Keratinocyte (primary cell): Measurements from ENCODE around the gene STON2. TPM values are rescaled to one million over a fixed set of nuclear protein-coding genes. Genes with fewer than 3 reads are reported as not detected.

Source experiments
- DNase-seq: peaks from one replicate; pipeline ENCODE4 v3.0.0-alpha.2; 2011; ENCODE audit warnings: low read depth, missing footprints, low spot score
- FAIRE-seq: peaks from 2 replicates; lab custom pipeline; 2011; peaks lifted over from hg19 to GRCh38; lab: Jason Lieb, UNC
- H2AFZ ChIP-seq: 2 replicates; pipeline ENCODE4 v1.6.0; 2012; ENCODE audit warnings: low read length, control low read depth, inconsistent platforms; ENCODE audit not compliant: control insufficient read depth
- H3K27ac ChIP-seq: 2 replicates; pipeline ENCODE4 v1.5.1; 2011; ENCODE audit warnings: low read length; ENCODE audit not compliant: control insufficient read depth, insufficient read depth
- H3K27me3 ChIP-seq: 3 replicates; pipeline ENCODE4 v1.6.0; 2011; ENCODE audit warnings: low read length; ENCODE audit not compliant: control insufficient read depth, insufficient read depth; ENCODE audit errors: extremely low read depth
- H3K36me3 ChIP-seq, 2 experiments: 2 replicates in 1 of 2; 3 replicates in 1 of 2; pipeline ENCODE4 v1.5.1; 2011; ENCODE audit warnings: low read length in 2 of 2, mild to moderate bottlenecking in 1 of 2; ENCODE audit not compliant: control insufficient read depth in 2 of 2, insufficient read depth in 2 of 2; ENCODE audit errors: extremely low read depth in 1 of 2
- H3K4me1 ChIP-seq: 3 replicates; pipeline ENCODE4 v1.5.1; 2011; ENCODE audit warnings: low read length; ENCODE audit not compliant: control insufficient read depth, insufficient read depth; ENCODE audit errors: extremely low read depth
- H3K4me2 ChIP-seq: 3 replicates; pipeline ENCODE4 v1.6.0; 2011; ENCODE audit warnings: low read depth, low read length; ENCODE audit not compliant: control insufficient read depth, insufficient read depth; ENCODE audit errors: extremely low read depth
- H3K4me3 ChIP-seq, 3 experiments: fragments of 200-600 bp in 1 of 3; sonication (generic) in 1 of 3; 2 replicates in 2 of 3; 3 replicates in 1 of 3; pipeline ENCODE4 v1.5.1; 2011 to 2016; ENCODE audit warnings: low read length in 3 of 3, mild to moderate bottlenecking in 3 of 3, control low read depth in 2 of 3, inconsistent platforms in 1 of 3, low read depth in 1 of 3, mixed read lengths in 1 of 3, mixed run types in 1 of 3, moderate library complexity in 1 of 3; ENCODE audit not compliant: control insufficient read depth in 2 of 3, insufficient read depth in 2 of 3; ENCODE audit errors: extremely low read depth in 1 of 3
- H3K79me2 ChIP-seq: 2 replicates; pipeline ENCODE4 v1.6.0; 2012; ENCODE audit warnings: low read length; ENCODE audit not compliant: control insufficient read depth, insufficient read depth
- H3K9ac ChIP-seq: 3 replicates; pipeline ENCODE4 v1.6.0; 2011; ENCODE audit warnings: low read length; ENCODE audit not compliant: control insufficient read depth, insufficient read depth; ENCODE audit errors: extremely low read depth
- H3K9me1 ChIP-seq: 3 replicates; pipeline ENCODE4 v1.6.0; 2011; ENCODE audit warnings: low read length; ENCODE audit not compliant: control insufficient read depth, insufficient read depth; ENCODE audit errors: extremely low read depth
- H3K9me3 ChIP-seq: 2 replicates; pipeline ENCODE4 v1.5.1; 2012; ENCODE audit warnings: low read depth, low read length; ENCODE audit not compliant: control insufficient read depth
- H4K20me1 ChIP-seq: 3 replicates; pipeline ENCODE4 v1.6.0; 2011; ENCODE audit warnings: low read length; ENCODE audit not compliant: control insufficient read depth, insufficient read depth; ENCODE audit errors: extremely low read depth
- EZH2 ChIP-seq: IDR thresholded peaks from one replicate; pipeline ENCODE4 v1.6.1; 2012; ENCODE audit warnings: inconsistent platforms, mild to moderate bottlenecking, low read length, moderate library complexity
- dilution Hi-C: fragments of 300-500 bp; cut with MboI; formaldehyde crosslinking; loops from one replicate; pipeline ENCODE4 v1.7.0; 2020; ENCODE audit warnings: low sequenced_read_pairs; ENCODE audit not compliant: extremely low pct_ligation_motif_present
- polyA plus RNA-seq, 5 experiments: library from polyadenylated mRNA; depleted of rRNA in 3 of 5; stranded (reverse) in 3 of 5; stranded (forward) in 1 of 5; unstranded in 1 of 5; fragments of >200 nt; gene quantifications; 1 replicate in 1 of 5; 2 replicates in 3 of 5; 3 replicates in 1 of 5; pipeline versions ENCODE4 v1.2.1 to v1.2.3, GENCODE V29; 2011 to 2012; ENCODE audit warnings: missing spikeins in 2 of 5, low read depth in 1 of 5, low replicate concordance in 1 of 5
- TF ChIP-seq, protein P1 (sequence below), 3 experiments: IDR thresholded peaks in 1 of 3; conservative IDR thresholded peaks in 1 of 3; optimal IDR thresholded peaks in 1 of 3; 2 replicates in 2 of 3; 3 replicates in 1 of 3; pipeline versions ENCODE3 to v1.5.1; 2011; ENCODE audit warnings: low read length in 3 of 3, mild to moderate bottlenecking in 3 of 3, moderate library complexity in 2 of 3, control low read depth in 1 of 3, inconsistent platforms in 1 of 3; ENCODE audit not compliant: insufficient read depth in 2 of 3; ENCODE audit errors: extremely low read depth in 1 of 3

STON2 gene
- polyA plus RNA-seq, 1 donor (not counting 4 experiments of a cell fraction or from before 2014, with no cell fraction given) = 82.3 TPM

DNA sequence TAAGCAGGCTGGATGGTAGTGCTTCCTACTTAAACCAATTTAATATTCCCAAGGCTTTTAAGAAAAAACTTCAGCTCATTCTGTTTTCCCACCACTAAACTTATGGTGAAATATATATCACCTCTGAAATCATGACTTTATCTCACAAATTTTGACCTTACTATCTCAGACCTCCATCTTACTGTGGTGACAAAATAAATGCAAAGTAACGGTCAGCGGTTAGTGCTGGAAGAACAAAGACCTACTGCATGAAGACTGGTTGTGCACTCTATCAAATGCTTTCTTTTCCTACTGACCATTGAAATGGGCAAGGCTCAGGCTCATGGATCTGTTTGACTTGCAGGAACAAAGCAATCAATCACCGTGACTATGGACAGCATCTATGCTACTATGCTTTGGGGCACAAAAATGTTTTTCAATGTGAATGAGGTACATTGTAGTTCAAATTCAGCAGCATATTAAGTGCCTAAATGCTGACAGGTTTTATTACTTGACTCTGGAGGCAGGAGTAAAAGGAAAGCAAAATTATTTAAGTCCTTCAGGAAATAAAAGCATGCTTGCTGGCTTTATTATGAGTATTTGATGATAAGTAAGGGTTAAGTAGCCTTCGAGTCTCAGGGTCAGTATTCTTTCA is 136.2 kb downstream of the STON2 start:
- H3K4me1 ChIP-seq = peaks cover 12% of the 10 kb centered on the region

DNA sequence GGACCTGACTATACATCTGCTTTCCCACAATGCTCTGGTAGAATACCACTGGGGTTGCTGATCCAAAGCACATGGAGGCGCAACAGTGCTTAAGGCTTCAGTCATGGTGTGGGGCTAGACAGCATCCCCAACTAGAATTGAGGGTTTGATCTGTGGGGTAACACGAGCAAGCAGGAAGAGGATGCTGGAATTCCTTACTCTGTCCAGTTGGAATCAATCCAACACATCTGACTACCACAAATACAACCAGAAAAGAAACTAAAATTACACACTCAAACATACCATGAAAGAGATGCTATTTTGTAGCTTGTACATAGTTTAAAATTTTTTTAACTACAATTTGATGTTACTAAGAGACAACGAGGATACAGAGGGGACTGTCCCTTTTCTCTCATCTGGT is 138.9 kb downstream of the STON2 start:
- TF ChIP-seq, protein P1, sequence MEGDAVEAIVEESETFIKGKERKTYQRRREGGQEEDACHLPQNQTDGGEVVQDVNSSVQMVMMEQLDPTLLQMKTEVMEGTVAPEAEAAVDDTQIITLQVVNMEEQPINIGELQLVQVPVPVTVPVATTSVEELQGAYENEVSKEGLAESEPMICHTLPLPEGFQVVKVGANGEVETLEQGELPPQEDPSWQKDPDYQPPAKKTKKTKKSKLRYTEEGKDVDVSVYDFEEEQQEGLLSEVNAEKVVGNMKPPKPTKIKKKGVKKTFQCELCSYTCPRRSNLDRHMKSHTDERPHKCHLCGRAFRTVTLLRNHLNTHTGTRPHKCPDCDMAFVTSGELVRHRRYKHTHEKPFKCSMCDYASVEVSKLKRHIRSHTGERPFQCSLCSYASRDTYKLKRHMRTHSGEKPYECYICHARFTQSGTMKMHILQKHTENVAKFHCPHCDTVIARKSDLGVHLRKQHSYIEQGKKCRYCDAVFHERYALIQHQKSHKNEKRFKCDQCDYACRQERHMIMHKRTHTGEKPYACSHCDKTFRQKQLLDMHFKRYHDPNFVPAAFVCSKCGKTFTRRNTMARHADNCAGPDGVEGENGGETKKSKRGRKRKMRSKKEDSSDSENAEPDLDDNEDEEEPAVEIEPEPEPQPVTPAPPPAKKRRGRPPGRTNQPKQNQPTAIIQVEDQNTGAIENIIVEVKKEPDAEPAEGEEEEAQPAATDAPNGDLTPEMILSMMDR (optimal IDR thresholded peaks at IDR 0.05 in 1 of 3, IDR thresholded peaks at IDR 0.05 in 1 of 3, conservative IDR thresholded peaks at IDR 0.05 in 1 of 3; ENCODE audit: extremely low read depth in 1 of 3, insufficient read depth in 2 of 3, low read length in 3 of 3) = no peak
- Histone ChIP-seq H4K20me1 (no peaks in the 10 kb centered on the region), H3K4me1 (no peaks in the 10 kb centered on the region), H3K27ac (no peak overlapping the region), H3K4me3 (no peak overlapping the region), H3K9me3 (no peaks in the 10 kb centered on the region), H3K27me3 (no peaks in the 10 kb centered on the region), H3K79me2 (no peaks in the 10 kb centered on the region), H3K9ac (no peak overlapping the region), H3K36me3 (peaks cover 18% of the 10 kb centered on the region in 2 experiments), H3K4me2 (no peak overlapping the region), H2AFZ (no peak overlapping the region), H3K9me1 (no peaks in the 10 kb centered on the region)
- FAIRE-seq (no peak), DNase-seq (no peak)
- dilution Hi-C loops = no loop called here

More for the DNA sequence above, 136.2 kb downstream of the STON2 start:
- Histone ChIP-seq H2AFZ (no peak overlapping the region), H3K27me3 (no peaks in the 10 kb centered on the region), H3K9me3 (no peaks in the 10 kb centered on the region), H3K36me3 (peaks cover 18 to 32% of the 10 kb centered on the region in 2 experiments), H3K4me2 (no peak overlapping the region), H3K9ac (no peak overlapping the region), H3K4me3 (no peak overlapping the region), H3K79me2 (peaks cover 2% of the 10 kb centered on the region), H3K27ac (no peak overlapping the region), H3K9me1 (no peaks in the 10 kb centered on the region), H4K20me1 (no peaks in the 10 kb centered on the region)
- TF ChIP-seq, protein P1 (optimal IDR thresholded peaks at IDR 0.05 in 1 of 3, IDR thresholded peaks at IDR 0.05 in 1 of 3, conservative IDR thresholded peaks at IDR 0.05 in 1 of 3; ENCODE audit: extremely low read depth in 1 of 3, insufficient read depth in 2 of 3, low read length in 3 of 3) = no peak
- TF ChIP-seq EZH2 = no peak
- no peak for DNase-seq
- FAIRE-seq = peak; percentile 5
- dilution Hi-C loops = no loop called here
